ENCODE measurements around the gene SOHLH1.

The SOHLH1 gene

GRCh38 chr9:135728436-135729110, 29.3 kb upstream of the SOHLH1 start:
- DNase-seq: no peak

- no peak for DNase-seq
Observed at GRCh38 chr9:135727257-135727875, 28.1 kb upstream of the SOHLH1 start.

- DNase-seq: no peak
Observed at GRCh38 chr9:135726138-135726853, 27.0 kb upstream of the SOHLH1 start.

- no peak for DNase-seq
Observed at GRCh38 chr9:135724186-135724787, 25.0 kb upstream of the SOHLH1 start.

DNA sequence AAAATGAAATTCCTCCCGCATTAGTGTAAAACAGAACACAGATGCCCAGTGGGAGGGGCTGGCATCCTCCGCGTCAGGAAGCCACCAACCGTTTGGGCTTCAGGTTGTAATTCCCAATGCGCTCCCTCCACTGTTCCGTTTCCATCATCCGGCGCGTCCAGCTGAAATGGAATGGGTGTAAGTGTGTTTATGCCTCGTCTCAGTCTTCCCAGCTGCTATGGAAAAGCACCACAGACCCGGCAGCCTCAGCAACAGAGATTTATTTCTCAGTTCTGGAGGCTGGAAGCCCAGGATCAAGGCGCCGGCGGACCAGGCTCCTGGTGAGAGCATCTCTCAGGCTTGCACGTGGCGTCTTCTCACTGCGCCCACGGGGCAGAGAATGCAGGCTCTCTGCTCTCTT, 23.1 kb upstream of the SOHLH1 start:
- no peak for DNase-seq

GRCh38 chr9:135719472-135719871, 20.2 kb upstream of the SOHLH1 start:
- DNase-seq: no peak

- no peak for DNase-seq
Observed at GRCh38 chr9:135718616-135719015, 19.3 kb upstream of the SOHLH1 start.

DNA sequence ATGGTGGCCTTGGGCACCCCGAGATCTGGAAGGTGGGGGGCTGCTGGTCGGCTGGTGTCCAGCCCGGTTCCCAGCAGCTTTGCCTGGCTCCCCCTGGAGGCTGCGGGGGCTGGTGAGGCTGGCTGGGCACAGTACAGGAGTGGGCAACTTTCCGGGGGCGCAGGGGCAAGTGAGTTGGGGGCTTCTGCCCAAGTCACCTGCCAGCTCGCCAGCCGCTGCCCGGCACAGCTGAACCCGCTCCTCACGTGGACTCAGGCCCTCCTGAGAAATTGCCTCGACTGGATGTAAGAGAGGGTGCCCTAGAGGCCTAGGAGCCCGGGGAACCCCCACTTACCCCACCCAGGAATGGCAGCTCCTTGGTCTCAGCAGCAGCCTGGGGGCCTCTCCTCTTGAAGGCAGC, 18.1 kb upstream of the SOHLH1 start:
- no peak for DNase-seq

GRCh38 chr9:135716045-135716444, 16.8 kb upstream of the SOHLH1 start:
- no peak for DNase-seq

DNA sequence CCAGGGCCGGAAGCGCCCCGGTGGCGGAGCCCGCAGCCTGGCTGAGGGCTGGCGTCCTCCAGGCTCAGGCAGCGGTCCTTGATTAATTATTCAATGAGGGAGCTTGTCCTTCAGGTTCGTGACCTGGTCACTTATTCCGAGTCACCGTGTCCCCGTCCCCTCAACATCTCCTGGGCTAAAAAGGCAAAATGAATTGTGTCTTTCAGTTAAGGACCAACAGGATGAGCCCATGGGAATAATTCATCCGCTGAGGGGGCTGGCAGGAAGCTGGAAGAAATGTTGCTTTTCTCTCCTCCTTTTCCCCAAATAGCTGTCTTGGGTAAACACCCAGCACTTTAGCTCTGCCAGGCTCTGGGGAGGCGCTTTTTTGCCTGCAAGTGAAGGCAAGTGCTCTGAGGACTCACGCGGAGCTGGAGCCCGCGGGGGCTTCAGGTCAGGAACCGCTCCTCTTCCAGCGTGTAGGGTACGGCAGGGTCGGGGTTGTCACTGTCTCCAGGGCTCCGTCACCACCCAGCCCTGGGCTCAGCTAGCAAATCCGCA, 15.8 kb upstream of the SOHLH1 start:
- DNase-seq: no peak

DNA sequence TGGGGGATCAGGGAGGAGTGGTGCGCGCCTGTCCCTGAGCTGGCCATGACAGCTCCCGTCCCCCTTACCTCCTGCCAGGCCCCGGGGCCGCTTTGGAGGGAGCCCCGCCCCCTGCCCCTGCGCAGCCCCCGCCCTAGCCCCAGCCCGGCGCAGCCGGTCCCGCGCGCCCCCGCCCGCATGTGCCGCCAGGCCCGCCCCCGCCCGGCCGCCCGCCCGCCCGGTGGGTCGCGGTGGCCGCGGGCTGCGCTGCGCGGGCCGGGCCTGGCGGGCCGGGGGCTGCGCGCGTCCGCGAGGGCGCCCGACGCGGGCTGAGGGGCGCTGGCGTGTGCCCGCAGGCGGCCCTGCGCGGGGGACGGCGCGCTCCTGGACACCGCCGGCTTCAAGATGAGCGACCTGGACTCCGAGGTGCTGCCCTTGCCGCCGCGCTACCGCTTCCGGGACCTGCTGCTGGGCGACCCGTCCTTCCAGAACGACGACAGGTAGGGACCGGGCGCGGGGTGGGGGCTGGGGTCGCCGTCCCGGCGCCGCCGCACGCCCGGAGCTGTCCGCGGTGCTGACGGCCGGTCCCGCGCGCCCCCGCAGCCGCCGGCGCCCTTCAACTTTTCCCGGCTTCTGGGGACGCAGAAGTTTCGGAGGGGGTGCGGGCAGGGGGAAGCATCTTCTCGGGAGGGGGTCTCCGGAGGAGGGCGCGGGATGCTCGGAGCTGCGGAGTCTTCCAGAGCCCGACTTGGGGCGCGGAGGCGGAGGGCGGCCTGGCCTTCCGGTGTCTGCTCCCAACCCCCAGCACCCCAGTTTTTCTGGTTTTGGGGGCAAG, 15.2 kb upstream of the SOHLH1 start:
- DNase-seq: no peak

DNA sequence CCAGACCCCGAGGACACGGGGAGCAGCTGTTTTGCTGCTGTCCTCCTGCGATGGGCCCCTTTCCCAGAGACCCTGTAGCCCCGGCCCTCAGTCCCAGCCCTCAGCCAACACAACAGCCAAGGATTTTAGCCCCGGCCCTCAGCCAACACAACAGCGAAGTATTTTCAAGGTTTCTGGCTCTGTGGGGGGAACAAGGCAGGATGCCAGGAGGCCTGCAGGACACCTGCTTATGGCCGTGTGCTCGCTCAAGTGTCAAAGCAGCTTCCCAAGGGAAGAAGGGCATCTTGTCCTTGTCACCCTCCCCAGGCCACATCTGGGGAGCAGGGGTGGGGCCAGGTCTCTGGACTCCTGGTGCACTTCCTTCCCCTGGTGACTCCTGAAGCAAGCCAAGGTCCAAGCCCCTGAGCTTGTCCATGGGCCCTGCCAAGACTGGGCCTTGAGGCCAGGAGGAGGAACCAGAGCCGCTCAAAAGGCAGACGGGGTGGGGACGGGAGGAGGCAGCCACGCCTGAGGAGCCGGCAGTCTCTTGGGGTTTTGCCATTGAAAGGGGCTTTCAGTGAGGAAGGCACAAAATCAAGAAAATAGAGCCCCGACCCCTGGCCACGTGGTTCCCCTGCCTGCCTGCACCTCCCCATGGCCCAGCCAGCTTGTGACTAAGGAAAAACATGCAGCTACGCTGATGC, 13.5 kb upstream of the SOHLH1 start:
- no peak for DNase-seq

DNA sequence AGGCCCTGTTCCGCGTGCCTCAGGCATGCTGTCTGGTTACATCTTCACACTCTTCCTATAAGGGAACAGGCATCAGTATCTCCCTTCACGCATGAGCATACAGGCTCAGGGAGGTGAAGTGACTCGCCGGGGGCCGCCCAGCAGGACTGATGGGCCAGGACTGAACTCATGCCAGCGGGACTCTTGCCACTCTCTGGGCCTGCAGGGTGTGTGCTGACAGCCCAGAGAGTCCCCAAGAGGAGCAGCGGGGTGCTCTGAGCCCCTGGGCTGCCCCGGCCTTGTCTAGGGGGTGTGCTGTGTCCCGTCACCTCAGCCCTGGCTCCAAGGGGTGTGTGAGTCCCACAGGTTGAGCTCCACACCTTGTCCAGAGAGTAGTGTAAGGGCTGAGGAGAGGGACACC, 12.6 kb upstream of the SOHLH1 start:
- no peak for DNase-seq

DNA sequence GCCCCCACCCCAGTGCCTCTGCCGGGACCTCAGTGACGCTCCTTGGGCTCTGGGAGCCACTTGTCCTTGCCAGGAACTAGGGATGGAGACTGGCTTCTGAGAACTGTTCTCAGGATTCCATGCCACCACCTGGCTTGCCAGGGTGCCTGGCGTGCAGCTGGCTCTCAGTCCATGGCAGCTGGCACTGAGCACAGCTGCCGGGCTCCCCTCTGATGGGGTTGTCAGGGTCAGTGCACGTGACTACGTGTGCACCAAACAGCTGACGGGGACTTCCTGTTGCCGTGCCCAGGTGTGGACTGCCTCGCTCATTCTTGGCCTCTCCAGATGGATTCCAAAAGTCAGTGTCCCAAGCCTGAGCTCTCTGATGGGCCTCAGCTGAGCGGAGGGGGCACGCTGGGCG, 12.1 kb upstream of the SOHLH1 start:
- no peak for DNase-seq

- no peak for DNase-seq
Observed at GRCh38 chr9:135708164-135708563, 8.9 kb upstream of the SOHLH1 start.

DNA sequence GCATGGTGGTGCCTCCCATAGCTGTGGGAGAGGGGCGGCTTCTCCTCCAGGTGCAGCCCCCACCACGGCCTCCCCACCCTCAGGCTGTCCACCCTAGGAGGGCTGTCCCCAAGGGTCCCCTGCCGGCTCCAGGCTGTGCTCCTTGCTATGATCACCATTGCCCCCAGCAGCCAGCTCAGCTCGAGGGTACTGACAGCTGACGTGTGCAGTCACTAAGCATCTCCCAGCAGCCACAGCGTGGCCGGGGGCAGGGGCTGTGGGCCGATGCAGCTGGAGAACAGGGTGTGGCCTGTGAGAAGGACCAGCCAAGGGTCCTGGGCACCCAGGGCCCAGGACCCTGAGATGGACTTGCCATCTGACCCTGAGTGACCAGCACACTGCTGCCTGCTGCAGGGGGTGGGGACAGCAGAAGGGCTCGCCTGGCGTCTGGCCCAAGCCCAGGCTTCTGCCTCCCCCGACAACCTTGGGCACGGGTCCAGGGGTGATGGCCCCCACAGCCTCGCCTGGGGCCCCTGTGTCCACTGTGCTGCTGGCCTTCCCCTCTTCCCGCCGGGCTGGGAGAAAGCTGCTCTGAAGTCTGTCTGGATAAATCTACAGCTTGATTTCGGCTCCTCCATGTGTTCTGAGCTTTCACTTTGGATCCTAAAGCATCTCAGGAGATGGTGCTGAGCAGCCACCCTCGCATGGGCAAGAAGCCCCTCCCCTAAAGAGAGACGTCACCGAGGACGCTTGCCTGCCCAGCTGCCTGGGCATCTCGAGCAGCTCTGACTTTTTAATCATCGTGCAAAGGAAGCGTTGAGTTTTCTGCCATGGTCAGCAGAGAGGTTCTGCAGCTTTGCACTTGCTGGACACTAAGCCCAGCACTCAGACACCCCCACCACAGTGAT, 8.2 kb upstream of the SOHLH1 start:
- DNase-seq: no peak

DNA sequence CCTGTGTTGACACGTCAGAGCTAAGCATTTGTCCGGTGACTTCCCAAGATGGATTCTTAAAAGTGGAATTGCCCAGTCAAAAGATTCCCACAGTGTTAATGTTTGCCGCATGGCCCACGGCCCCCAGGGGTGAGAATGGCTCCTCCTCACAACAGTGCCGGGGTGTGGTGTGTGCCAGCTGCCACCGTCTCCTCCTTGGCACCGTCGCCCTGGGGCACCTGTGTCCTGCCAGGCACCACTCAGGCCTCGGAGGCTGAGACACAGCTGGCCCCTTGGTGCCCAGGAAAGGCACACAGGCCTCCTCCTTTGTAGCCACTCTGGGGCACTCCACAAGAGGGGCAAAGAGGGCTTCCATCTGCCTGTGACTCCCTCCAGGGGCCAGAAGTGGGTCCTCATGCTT, 7.0 kb upstream of the SOHLH1 start:
- DNase-seq: no peak

GRCh38 chr9:135705376-135705775, 6.1 kb upstream of the SOHLH1 start:
- DNase-seq: no peak

GRCh38 chr9:135704483-135704882, 5.2 kb upstream of the SOHLH1 start:
- no peak for DNase-seq

DNA sequence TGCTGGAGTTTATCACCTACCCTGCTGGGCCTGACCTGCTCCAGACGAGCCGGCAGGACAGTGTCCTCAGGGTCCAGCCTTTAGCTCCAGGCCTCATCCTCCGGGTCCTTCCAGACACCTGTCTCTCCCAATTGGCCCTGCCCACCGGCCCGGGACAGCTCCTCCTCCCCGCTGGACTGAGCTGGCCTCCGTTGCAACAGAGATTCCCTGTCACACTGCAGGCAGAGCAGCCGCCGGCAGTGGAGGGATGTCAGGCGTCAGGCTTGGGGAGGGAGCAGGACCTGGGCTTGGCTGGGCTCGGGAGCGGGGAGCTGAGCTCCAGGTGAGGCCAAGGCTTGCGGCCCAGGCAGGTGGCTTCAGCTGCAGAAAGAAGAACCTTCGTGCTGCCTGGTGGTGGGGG, 4.4 kb upstream of the SOHLH1 start:
- no peak for DNase-seq

All from NCI-H1417 treated with DMSO at 0.1 percent for 48 hours (cell line).